ENCODE results near the gene SH3BGRL3. TPM values are rescaled to one million over a fixed set of nuclear protein-coding genes. Genes with fewer than 3 reads are reported as not detected.

The SH3BGRL3 gene
- total and polyA plus RNA-seq, 2 donors from 2014 or later: 140 to 180 TPM

DNA sequence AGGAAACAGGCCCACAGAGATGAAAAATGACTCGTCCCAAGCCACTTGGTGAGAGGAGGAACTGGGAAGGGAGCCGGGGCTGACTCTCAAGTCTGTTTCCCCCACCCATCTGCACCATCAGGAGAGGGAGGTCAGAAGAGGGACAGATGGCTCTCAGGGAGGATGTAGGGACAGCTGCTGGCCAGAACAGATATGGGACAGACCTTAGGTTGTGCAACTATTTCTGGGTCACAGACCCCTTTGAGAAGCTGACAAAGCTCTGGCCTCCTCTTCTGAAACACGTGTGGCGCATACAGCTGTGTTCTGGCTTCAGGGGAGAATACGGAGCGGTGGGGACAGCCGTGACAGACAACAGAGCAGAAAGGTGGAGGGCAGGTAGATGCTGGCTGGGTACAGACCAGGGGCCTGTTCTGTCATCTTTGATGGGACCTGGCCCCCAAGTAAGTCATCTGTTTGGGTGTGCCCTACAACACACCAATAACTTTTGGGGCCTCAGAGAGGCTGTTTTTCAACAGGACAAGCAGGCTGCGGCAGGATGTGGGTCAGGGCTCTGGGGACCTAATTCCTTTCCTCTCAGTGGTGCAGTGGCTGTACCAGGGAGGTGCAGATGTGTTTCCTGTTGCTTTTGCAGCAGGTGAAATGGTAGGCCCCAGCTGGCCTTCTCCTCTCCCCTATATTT, 7.3 kb downstream of the SH3BGRL3 start:
- H3K9me3 ChIP-seq (ENCODE audit: control insufficient read depth in 2 of 3, insufficient read depth in 1 of 3, low read length in 3 of 3): no peaks in the 10 kb centered on the region
- no peak overlapping the region for H3K4me3 ChIP-seq (ENCODE audit: low read length in 3 of 3)
- DNase-seq (peak in 1 of 5 donors; percentile 72), FAIRE-seq (no peak)
- H3K4me1 ChIP-seq (ENCODE audit: control insufficient read depth in 2 of 3, insufficient read depth in 2 of 3, low read depth in 1 of 3, low read length in 3 of 3): peaks cover 0 to 5% (median 0%) of the 10 kb centered on the region in 3 donors
- no peak for TF ChIP-seq CTCF (IDR thresholded peaks at IDR 0.05; ENCODE audit: borderline replicate concordance, extremely low read depth, insufficient read depth)
- H3K9ac ChIP-seq (ENCODE audit: low read length in 3 of 3): no peak overlapping the region
- H3K36me3 ChIP-seq (ENCODE audit: control insufficient read depth in 2 of 3, insufficient read depth in 3 of 3, low read length in 3 of 3): no peaks in the 10 kb centered on the region
- H3K27ac ChIP-seq (ENCODE audit: low read depth in 2 of 2, low read length in 2 of 2): no peak overlapping the region
- H3K27me3 ChIP-seq (ENCODE audit: control insufficient read depth, insufficient read depth, low read length): no peaks in the 10 kb centered on the region
- intact Hi-C loops (cut with DNase I): no loop called here

GRCh38 chr1:26287811-26288210, 7.9 kb downstream of the SH3BGRL3 start:
- no peak overlapping the region for H3K4me3 ChIP-seq (ENCODE audit: low read length in 3 of 3)
- intact Hi-C loops (cut with DNase I): no loop called here
- peaks cover 0 to 5% (median 0%) of the 10 kb centered on the region in 3 donors for H3K4me1 ChIP-seq (ENCODE audit: control insufficient read depth in 2 of 3, insufficient read depth in 2 of 3, low read depth in 1 of 3, low read length in 3 of 3)
- H3K27me3 ChIP-seq (ENCODE audit: control insufficient read depth, insufficient read depth, low read length): no peaks in the 10 kb centered on the region
- DNase-seq (peak in 1 of 5 donors; percentile 8), FAIRE-seq (no peak)
- no peaks in the 10 kb centered on the region for H3K36me3 ChIP-seq (ENCODE audit: control insufficient read depth in 2 of 3, insufficient read depth in 3 of 3, low read length in 3 of 3)
- TF ChIP-seq CTCF (IDR thresholded peaks at IDR 0.05; ENCODE audit: borderline replicate concordance, extremely low read depth, insufficient read depth): no peak
- H3K27ac ChIP-seq (ENCODE audit: low read depth in 2 of 2, low read length in 2 of 2): no peak overlapping the region
- no peaks in the 10 kb centered on the region for H3K9me3 ChIP-seq (ENCODE audit: control insufficient read depth in 2 of 3, insufficient read depth in 1 of 3, low read length in 3 of 3)
- H3K9ac ChIP-seq (ENCODE audit: low read length in 3 of 3): no peak overlapping the region

DNA sequence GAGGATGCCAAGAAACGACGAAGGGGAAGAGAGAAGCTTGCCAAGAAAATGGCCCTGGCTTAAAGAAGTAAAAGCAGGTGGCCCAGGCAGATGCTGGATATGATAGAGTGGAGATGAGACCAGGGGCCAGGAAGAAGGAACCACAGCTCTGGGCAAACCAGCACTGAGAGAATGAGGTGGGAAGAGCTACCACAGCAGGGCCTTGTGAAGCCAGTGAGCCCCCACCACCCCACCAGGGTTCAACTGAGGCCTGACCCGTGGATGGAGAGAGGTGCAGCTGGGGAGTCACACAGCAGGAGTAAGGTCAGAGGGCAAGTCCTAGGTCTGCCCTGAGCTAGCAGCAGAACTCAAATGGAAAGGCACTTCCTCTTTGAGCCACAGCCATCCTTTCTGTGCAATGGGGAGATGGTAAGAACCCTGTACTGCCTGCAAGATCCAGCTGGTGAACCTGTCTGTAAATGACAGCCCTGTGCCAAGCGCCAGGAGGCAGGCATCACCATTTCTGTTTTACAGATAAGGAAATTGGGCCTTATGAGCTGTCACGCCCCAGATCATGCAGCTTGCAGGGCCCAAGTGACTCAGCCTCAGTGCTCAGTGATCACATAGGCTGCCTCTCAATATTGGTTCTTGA, 8.5 kb downstream of the SH3BGRL3 start:
- no peaks in the 10 kb centered on the region for H3K9me3 ChIP-seq (ENCODE audit: control insufficient read depth in 2 of 3, insufficient read depth in 1 of 3, low read length in 3 of 3)
- H3K4me3 ChIP-seq (ENCODE audit: low read length in 3 of 3): no peak overlapping the region
- no peak for TF ChIP-seq CTCF (IDR thresholded peaks at IDR 0.05; ENCODE audit: borderline replicate concordance, extremely low read depth, insufficient read depth)
- H3K9ac ChIP-seq (ENCODE audit: low read length in 3 of 3): no peak overlapping the region
- no peak overlapping the region for H3K27ac ChIP-seq (ENCODE audit: low read depth in 2 of 2, low read length in 2 of 2)
- H3K27me3 ChIP-seq (ENCODE audit: control insufficient read depth, insufficient read depth, low read length): no peaks in the 10 kb centered on the region
- peak in 1 of 5 donors; percentile 57 for DNase-seq
- no peak for FAIRE-seq
- no peaks in the 10 kb centered on the region for H3K36me3 ChIP-seq (ENCODE audit: control insufficient read depth in 2 of 3, insufficient read depth in 3 of 3, low read length in 3 of 3)
- intact Hi-C loops (cut with DNase I): no loop called here
- H3K4me1 ChIP-seq (ENCODE audit: control insufficient read depth in 2 of 3, insufficient read depth in 2 of 3, low read depth in 1 of 3, low read length in 3 of 3): peaks cover 0 to 5% (median 0%) of the 10 kb centered on the region in 3 donors
